SK-MEL-5 (cell line): Measurements from ENCODE around the gene ZNRF3. TPM values are rescaled to one million over a fixed set of nuclear protein-coding genes. Genes with fewer than 3 reads are reported as not detected.
"Not testable (repeated sequence)": the region's sequence is repeated elsewhere in the genome, so short reads cannot be mapped to it uniquely, and the experiment has no call there.

Source experiments
- DNase-seq: peaks from one replicate; pipeline ENCODE4 v3.0.0-alpha.2; 2016; ENCODE audit warnings: low read depth, low spot score
- in situ Hi-C: cut with HindIII; loops from 2 replicates; pipeline ENCODE4 v1.10.0; 2016; ENCODE audit warnings: low sequenced_read_pairs, high pct_unique_total_duplicates, low pct_unique_long_range_greater_than_20kb
- total RNA-seq: library from RNA; depleted of rRNA; stranded (reverse); fragments of >200 nt; shearing (Covaris generic); gene quantifications from 2 replicates; pipeline ENCODE4 v1.2.3, GENCODE V29; 2014

ZNRF3 gene
- total RNA-seq, 1 experiment from 2014 or later, result 4.3 TPM

DNA sequence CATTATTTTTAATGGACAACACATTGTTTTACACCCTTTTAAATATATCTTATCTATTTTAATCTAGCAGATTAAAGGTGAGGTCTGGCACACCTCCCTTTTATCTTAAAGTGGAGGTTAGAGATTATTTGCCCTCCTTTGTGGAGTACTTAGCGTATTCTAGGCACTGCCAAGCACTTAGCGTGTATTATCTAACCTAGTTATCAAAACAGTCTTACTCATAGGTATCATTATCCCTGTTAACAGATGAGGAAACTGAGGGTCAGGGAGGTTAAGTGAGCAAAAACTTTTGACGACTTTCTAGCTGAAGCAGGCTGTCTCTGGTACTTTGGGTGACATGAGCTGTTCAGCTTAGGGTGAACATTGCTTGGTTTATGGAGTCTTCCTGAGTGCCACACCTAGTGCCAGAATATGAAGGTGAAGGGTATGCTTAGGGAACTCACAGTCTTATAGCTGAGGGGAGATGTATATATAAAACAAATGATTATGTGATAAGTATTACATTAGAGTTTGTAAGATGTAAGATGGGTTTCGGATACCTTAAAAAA, 55.0 kb downstream of the ZNRF3 start:
- in situ Hi-C loops, result no loop called here
- DNase-seq, result no peak

DNA sequence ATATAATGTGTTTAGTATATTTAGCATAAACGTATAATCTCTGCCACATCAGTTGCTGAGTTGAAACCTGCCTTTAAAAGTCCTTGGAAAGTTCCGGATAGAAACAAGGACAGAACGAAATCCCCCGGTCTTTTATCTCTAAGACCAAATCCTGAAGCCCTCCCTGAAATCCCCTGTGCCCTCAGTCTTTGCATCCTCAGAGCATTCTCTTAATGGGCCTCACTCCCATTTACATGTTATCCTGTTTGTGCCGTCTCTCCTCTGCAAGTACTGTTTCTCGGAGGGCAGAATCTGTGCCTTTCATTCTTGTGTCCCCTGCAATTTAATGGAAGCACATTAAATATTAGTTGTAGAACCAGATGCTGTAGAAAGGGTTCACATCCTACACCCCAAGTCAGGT, 56.0 kb downstream of the ZNRF3 start:
- no peak for DNase-seq
- in situ Hi-C loops, result no loop called here

DNA sequence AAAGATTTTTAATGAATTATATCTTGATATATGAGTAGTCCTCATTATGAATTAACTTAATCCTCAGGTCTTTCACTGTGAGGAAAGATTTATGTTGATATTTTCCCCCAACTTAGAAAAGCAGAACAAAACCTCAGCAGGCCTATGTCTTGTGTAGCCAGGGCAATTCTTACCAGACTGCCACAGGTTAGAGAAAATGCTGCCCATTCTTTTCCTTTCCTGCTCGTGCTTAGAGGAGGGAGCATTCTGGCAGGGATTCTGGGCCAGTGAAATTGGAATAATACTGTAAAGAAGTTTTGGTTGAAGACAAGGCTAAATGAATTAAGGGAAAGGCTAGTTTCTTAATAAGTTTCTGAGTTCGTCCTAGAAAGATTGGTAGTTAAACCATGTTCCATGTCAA, 56.6 kb downstream of the ZNRF3 start:
- no peak for DNase-seq
- in situ Hi-C loops, result no loop called here

DNA sequence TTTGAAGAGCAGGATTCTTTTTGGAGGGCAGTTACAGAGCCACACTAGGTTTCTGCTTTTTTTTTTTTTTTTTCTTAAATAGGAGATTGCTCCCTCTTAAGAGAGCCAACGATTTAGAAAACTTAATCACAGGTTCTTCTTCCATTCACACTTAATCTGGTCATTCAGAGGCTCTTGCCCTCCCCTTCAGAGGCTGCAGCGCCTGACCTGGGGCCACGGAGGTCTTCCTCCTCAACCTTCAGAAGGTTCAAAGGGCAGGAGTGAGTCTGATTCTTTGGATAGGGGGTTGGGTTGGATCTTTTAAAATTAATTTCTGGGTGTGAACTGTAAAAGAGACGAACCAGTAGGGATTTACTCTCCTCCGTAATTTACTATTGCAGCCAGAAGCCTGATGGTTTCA, 57.1 kb downstream of the ZNRF3 start:
- in situ Hi-C loops, result no loop called here
- no peak for DNase-seq

DNA sequence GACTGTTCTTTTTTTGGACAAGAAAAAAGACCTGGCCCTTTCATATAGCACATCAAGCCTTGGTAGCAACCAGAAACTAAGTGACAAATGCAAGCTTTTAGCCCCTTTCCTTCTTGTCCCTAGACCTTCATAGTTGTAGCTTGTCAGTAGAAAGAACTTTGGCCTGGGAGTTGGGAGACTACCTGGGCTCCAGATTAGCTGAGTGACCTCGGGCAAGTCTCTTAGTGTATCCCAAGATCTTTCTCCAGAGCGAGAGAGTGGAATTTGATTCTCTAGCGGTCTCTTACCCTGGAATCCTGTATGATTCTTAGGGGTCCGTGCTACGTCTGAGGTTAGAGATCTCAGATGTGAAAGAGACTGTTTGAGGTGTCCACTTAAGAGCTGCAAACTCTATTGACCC, 59.0 kb downstream of the ZNRF3 start:
- DNase-seq, result no peak
- in situ Hi-C loops, result no loop called here

DNA sequence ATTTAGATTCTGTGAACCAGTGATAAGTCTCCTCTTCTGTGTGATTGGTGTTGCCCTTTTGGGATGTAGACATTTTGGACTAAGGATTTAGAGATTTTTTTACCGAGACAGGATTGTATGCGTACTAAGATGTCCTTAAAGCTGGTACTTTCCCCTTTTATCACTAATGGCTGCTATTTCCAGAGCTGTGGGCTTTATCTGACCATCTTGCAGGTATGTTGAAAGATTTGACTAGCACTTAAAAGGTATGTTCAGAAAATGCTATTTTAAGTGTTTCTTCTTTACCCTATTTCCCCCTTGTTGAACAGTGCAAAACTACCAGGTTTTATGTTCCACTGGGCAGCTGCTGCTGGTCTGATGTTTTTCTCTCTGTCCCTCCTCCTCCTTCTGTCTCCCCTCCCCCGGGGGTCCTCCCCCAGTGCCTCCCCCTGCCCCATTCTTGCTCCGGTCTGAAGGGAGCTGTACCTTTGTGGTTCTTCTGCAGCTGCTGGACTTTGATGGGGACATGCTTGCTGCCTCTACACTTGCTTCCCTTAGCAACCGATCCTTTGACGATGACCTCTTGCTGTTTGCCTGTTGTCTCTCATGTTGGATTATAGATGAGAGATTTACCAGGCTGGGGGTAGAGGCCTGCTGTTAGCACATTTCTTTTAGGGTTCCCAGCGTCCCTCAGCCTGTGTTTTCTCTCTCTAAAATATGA, 59.6 kb downstream of the ZNRF3 start:
- no peak for DNase-seq
- in situ Hi-C loops, result no loop called here

DNA sequence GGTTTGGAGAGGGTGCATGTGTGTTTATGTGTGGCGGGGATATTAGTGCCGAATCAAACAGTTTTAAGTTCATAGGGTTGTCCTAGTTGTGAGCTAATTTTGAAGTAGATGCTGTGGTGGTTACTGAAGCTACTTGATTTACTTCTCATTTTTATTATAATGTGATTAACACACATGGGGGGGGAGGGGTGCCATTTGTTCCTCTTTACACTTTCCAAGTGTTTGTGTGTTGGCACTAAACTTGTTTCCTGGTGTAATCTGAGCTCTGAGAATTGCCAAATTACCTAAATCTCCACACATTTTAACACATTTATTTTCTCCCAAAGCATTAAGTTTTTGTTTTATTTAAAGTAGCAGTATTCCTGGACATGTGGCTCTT, 60.1 kb downstream of the ZNRF3 start:
- no peak for DNase-seq
- in situ Hi-C loops, result no loop called here

DNA sequence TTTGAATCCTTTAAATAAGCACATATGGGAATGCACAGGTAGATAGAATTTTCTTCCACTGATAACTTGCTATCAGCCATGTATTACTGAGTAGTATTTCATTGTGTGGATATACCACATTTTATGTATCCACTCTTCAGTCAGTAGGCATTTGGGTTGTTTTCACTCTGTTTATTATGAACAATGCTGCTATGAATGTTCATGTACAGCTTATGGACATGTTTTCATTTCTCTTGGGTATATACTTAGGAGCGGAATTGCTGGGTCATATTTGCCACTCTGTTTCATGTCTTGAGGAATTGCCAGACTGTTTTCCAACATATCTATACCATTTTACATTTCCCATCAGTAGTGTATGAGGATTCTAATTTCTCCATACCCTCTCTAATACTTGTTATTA, 63.8 kb downstream of the ZNRF3 start:
- in situ Hi-C loops, result no loop called here
- DNase-seq, result no peak

DNA sequence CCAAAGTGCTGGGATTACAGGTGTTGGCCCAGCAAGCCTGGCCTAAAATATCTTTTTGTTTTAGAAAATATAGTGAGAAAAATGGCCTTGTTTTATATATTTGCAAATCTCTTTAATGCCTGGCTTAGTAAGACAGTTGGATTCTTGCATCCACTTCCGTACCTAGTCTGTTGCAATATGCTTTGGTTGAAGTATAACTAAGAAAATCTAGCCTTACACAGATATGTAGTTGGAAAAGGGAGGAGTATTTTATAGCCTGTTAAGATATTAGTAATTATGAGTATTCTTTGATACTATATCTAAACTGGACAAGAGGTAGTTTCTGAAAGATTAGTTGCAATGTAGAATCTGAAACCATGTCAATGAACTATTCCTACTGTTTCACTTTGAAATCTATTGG, 65.1 kb downstream of the ZNRF3 start:
- DNase-seq, result no peak

DNA sequence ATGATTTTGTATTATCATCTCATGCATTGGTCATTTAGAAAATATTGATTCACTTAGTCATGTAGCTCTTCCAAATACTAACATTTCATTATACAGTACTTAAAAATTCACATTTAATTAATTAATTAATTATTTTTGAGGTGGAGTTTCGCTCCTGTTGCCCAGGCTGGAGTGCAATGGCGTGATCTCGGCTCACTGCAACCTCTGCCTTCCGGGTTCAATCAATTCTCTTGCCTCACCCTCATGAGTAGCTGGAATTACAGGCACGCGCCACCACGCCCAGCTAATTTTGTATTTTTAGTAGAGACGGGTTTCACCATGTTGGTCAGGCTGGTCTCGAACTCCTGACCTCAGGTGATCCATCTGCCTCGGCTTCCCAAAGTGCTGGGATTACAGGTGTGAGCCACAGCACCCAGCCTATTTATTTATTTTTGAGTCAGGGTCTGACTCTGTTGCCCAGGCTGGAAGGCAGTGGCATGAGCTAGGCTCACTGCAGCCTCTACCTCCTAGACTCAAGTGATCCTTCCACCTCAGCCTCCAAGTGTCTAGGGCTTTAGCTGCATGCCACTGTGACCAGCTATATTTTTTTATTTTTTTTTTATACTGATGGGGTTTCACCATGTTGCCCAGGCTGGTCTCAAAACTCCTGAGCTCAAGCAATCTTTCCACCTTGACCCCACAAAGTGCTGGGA, 65.6 kb downstream of the ZNRF3 start:
- in situ Hi-C loops, DNase-seq: not testable (repeated sequence)

More for the DNA sequence above, 65.1 kb downstream of the ZNRF3 start:
- in situ Hi-C loops, result no loop called here

DNA sequence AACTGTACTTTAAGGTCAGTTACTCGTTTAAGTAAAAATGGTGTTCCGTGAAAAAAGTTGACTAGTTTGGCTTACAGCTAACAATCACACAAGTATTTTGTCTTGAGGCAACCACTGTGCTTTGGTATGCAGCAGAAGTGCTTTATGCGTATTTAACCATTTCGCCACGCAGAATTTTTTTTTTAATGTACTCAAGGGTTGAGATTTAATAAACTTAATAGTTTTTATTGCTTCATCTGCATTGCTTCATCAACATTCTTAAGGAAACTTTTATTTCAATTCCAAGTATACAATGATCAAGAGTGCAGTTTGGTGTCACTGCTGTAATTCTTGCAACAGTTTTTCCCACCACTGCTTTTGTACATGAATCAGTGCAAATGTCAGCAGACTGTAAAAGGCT, 66.4 kb downstream of the ZNRF3 start:
- DNase-seq, result no peak

DNA sequence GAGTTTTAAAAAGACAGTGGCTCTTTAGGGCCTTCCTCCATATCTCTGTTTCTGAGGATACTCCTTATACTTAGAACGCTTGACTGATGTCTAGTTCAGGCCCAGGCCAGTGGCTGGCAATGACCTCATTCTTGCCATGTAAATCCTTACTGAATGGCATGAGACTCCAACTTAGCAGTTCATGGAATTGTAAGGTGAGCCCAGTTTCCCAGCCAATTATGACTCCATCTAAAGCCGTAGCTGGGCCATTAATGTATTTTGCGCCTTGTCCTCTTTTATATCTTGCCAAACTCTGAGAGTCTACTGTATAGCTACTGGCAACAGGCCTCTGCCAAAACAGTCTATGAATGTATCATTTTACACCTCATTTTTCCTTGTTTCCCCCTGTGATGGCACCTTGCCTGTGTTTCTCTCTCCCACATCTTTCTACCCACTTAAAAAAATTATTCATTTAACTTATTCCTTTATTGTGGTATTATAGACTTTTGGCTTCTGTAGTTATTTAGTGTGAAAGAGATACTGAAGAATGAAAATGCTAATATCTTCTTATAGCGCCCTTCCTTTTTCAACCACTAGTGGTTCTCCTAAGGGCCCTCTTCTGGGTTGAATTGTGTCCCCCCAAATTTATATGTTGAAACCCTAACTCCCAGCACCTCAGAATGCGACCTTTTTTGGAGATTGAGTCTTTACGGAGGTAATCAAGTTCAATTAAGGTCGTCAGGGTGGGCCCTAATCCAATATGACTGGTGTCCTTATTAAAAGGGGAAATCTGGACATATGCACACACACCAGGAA, 67.4 kb downstream of the ZNRF3 start:
- in situ Hi-C loops, result no loop called here
- no peak for DNase-seq

More for the DNA sequence above, 66.4 kb downstream of the ZNRF3 start:
- in situ Hi-C loops, result no loop called here

DNA sequence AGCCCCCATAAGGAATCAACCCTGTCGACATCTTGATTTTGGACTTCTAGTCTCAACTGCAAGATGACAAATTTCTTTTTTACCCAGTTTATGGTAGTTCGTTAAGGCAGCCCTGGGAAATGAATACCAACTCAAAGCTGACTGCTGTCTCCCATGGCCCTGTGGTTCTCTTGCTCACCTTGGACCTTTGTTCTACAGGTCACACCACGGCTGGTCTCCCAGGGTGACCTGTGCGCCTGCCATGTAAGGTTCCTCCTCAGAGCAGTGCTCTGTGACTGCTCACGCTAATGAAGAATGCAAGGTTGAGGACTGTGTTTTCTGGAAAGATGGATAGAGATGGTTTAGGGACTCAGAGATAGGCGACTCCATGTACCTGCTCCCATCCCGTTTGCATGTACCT, 68.2 kb downstream of the ZNRF3 start:
- no peak for DNase-seq
- in situ Hi-C loops, result no loop called here

DNA sequence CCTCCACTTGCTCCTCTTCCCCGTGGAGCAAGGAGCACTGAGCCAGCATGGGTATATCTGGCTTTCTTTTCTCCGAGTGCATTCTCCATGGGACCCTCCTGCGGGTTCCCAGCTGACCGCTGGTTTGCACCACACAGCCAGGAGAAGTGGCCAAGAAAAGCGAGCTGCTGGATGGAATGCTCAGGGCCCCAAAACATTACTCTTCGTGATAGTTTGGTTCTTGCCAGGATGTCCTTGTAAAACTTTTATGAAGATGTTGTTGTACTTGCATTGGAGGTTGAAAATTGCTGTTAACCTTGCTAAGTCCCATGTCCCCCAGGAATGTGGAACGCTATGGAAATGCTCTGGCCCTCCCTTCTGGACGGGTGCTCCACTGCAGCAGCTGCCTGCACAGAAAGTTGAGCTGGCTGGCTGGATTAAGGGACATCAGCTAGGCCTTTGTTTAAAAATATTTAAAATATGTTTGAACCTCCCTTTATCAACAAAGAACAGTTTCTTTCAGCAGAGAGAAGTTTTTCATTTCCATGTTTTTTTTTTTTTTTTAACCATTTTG, 68.7 kb downstream of the ZNRF3 start:
- DNase-seq, result peak; percentile 58
- in situ Hi-C loops, result no loop called here

DNA sequence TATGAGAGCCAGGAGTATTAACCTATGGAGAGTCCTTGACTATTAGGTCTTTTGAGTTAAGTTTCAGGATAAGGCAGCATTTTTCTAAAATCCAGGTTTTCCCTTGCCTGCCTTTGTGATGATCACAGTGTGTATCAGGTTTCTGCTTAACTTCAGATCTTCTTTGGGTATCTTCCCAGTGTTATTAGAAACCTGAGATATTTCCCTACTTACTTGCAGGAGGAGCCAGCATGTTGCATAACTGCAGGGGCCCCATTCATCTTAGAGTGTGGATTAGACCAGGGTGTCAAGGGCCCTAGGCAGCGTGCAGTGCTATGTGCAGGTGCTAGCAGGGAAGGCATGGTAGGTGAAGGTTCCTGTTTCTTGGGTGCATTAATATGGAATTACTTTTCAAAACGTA, 69.5 kb downstream of the ZNRF3 start:
- in situ Hi-C loops, result no loop called here
- no peak for DNase-seq

DNA sequence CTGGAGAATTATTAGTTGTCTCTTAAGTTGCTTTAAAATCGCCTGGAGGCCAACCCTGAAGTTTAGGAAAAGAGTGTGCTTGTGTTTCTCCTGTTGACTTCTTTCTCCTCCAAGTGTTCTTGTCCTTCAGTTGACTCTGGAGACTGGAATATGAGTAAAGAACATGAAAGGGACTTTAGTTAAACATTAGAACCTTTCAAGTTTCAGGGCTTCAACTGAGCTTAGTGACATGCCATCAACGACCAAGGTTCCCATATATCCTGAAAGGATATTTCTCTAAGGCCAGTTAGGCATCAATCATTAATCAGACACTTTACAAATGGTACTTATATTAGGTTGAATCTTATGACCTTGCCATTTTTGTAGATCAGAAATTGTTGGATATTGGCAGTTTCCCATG, 70.0 kb downstream of the ZNRF3 start:
- DNase-seq, result no peak
- in situ Hi-C loops, result no loop called here

DNA sequence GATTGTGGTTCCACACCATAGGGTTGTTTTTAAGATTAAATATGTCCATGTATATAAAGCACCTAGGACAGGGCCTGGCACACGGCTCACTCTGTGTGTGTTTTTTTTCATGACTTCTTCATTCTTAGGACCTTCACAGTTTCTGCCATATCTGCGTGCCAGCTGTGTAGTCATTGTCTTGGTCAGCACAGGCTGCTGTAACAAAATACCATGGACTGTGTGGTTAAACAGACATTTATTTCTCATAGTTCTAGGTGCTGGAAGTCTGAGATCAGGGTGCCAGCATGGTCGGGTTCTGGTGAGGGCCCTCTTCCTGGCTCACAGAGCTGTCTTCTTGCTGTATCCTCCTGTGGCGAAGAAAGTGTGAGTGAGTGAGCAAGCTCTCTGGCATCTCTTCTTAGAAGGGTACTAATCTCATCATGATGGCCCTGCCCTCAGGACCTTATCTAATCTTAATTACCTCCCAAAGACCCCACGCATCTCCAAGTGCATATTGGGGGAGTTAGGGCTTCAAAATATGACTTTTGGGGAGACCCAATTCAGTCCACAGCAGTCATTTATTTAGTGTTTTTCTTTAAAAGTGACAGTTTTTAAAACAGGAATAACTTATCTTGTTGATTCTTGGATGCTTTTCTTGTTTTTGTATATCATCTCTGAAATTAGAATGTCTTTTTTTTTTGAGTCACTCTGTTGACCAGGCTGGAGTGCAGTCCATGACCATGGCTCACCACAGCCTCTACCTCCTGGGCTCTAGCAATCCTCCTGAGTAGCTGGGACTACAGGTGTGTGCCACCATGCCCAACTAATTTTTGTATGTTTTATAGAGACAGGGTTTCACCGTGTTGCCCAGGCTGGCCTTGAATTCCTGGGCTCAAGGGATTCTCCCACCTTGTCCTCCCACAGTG, 70.9 kb downstream of the ZNRF3 start:
- in situ Hi-C loops, result no loop called here
- no peak for DNase-seq
